Tibial artery (tissue), 4 donors: Measurements from ENCODE around the gene PRKAG1.
A peak's percentile ranks its signal among the peaks of the same experiment; 100 is the strongest.

Experiments
- DNase-seq, 2 donors: peaks; one replicate each; pipeline ENCODE4 v3.0.0-alpha.2; 2019
- H3K27ac ChIP-seq, 2 donors: fragments of 200-600 bp; sonication (generic) in 1 of 2; 1 replicate in 1 of 2; 2 replicates in 1 of 2; pipeline ENCODE4 v1.5.1; 2018 to 2019; ENCODE audit warnings: mild to moderate bottlenecking in 1 of 2
- H3K27me3 ChIP-seq, 2 donors: fragments of 200-600 bp; sonication (generic) in 1 of 2; one replicate each; pipeline versions ENCODE4 v1.5.1 to v1.6.0; 2016 to 2019
- H3K36me3 ChIP-seq, 3 donors: fragments of 200-600 bp; sonication (generic) in 2 of 3; one replicate each; pipeline ENCODE4 v1.5.1; 2016 to 2019; ENCODE audit warnings: mild to moderate bottlenecking in 2 of 3
- H3K4me1 ChIP-seq, 4 donors: fragments of 200-600 bp; sonication (generic) in 2 of 4; 1 replicate in 3 of 4; 2 replicates in 1 of 4; pipeline ENCODE4 v1.5.1; 2016 to 2019
- H3K4me3 ChIP-seq, 2 donors: fragments of 200-600 bp; sonication (generic) in 1 of 2; 1 replicate in 1 of 2; 2 replicates in 1 of 2; pipeline ENCODE4 v1.5.1; 2018 to 2019; ENCODE audit warnings: mild to moderate bottlenecking in 2 of 2
- H3K9me3 ChIP-seq, 3 donors: fragments of 200-600 bp; sonication (generic) in 1 of 3; one replicate each; pipeline ENCODE4 v1.5.1; 2016 to 2019
- intact Hi-C: fragments of 100-400 bp; cut with DNase I; formaldehyde crosslinking; loops from one replicate; pipeline ENCODE4 v1.15.0; 2023; ENCODE audit warnings: low total_unique reads
- TF ChIP-seq, protein P1 (sequence below), 2 experiments: fragments of 200-600 bp in 1 of 2; fragments of 450-650 bp in 1 of 2; IDR thresholded peaks; one replicate each; pipeline ENCODE4 v1.5.1; 2017 to 2019; ENCODE audit warnings: antibody characterized with exemption in 2 of 2, mild to moderate bottlenecking in 1 of 2, moderate library complexity in 1 of 2

The PRKAG1 gene

DNA sequence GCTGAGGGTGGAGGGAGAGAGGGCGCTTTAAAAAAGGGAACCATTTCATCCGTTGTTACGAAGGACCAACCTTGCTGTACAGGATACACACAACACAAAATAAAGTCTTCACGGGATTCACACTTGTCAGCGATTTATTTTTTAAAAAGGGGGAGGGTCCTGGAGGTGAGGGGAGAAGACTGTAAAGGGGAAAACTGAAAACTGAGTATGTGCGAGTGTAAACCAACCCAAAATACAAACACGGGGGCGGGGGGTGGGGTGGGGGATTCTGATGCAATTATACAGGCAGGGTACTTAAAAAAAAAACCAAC is 499 bp upstream of the PRKAG1 start:
- Histone ChIP-seq H3K4me3 (peak overlapping the region; percentile 70 to 88), H3K36me3 (peaks cover 25 to 38% (median 33%) of the 10 kb centered on the region in 3 donors), H3K27me3 (no peaks in the 10 kb centered on the region), H3K27ac (peak overlapping the region; percentile 90 to 94), H3K4me1 (peaks cover 0 to 23% (median 14%) of the 10 kb centered on the region in 4 donors), H3K9me3 (no peaks in the 10 kb centered on the region)
- TF ChIP-seq, protein P1, sequence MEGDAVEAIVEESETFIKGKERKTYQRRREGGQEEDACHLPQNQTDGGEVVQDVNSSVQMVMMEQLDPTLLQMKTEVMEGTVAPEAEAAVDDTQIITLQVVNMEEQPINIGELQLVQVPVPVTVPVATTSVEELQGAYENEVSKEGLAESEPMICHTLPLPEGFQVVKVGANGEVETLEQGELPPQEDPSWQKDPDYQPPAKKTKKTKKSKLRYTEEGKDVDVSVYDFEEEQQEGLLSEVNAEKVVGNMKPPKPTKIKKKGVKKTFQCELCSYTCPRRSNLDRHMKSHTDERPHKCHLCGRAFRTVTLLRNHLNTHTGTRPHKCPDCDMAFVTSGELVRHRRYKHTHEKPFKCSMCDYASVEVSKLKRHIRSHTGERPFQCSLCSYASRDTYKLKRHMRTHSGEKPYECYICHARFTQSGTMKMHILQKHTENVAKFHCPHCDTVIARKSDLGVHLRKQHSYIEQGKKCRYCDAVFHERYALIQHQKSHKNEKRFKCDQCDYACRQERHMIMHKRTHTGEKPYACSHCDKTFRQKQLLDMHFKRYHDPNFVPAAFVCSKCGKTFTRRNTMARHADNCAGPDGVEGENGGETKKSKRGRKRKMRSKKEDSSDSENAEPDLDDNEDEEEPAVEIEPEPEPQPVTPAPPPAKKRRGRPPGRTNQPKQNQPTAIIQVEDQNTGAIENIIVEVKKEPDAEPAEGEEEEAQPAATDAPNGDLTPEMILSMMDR (IDR thresholded peaks at IDR 0.05) = no peak
- intact Hi-C loops = no loop called here
- no peak for DNase-seq

DNA sequence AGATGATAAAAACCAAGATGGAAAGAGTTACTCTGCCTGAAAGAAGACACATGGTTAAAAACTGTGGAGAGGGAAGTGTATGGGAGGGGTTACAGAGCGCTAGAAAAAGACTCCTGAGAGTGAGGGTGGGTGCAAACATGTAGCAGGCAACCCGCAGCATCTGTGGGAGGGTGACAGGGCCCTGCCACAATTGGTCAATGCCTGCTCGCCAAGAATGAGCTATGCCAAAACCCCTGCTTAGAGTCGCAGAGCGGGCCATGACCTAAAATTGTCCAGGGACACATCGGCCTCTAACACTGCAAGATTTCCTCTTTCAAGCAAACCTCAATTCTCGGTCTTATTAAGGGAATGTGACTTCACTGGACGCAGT is 700 bp downstream of the PRKAG1 start:
- Histone ChIP-seq H3K36me3 (peaks cover 16 to 30% (median 22%) of the 10 kb centered on the region in 3 donors), H3K9me3 (no peaks in the 10 kb centered on the region), H3K27ac (peak overlapping the region; percentile 90 to 94), H3K27me3 (no peaks in the 10 kb centered on the region), H3K4me3 (peak overlapping the region; percentile 70 to 88), H3K4me1 (peaks cover 0 to 23% (median 14%) of the 10 kb centered on the region in 4 donors)
- intact Hi-C loops = no loop called here
- TF ChIP-seq, protein P1 (IDR thresholded peaks at IDR 0.05) = no peak
- DNase-seq = no peak

DNA sequence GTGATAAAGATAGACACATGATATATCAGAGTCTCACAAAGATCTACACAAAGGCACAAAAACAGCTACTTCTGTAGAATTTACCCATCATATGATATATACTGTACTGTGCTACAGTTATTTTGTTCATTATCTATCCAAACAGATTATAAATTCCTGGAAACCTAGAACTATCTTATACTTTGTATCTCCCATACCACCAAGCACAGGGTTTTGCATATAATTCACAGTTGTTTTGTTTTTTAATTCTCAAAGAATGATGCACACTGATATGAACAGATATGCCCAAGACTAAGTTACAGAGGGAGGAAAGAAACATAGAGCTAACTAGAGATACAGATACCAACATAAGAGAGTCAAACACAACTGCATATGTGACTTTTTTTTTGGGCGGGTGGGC is 3.4 kb downstream of the PRKAG1 start:
- Histone ChIP-seq H3K27ac (no peak overlapping the region), H3K4me3 (no peak overlapping the region), H3K36me3 (peaks cover 24 to 31% (median 28%) of the 10 kb centered on the region in 3 donors), H3K9me3 (no peaks in the 10 kb centered on the region), H3K4me1 (peaks cover 0 to 23% (median 14%) of the 10 kb centered on the region in 4 donors), H3K27me3 (no peaks in the 10 kb centered on the region)
- DNase-seq = no peak
- intact Hi-C loops = no loop called here
- TF ChIP-seq, protein P1 (IDR thresholded peaks at IDR 0.05) = no peak

DNA sequence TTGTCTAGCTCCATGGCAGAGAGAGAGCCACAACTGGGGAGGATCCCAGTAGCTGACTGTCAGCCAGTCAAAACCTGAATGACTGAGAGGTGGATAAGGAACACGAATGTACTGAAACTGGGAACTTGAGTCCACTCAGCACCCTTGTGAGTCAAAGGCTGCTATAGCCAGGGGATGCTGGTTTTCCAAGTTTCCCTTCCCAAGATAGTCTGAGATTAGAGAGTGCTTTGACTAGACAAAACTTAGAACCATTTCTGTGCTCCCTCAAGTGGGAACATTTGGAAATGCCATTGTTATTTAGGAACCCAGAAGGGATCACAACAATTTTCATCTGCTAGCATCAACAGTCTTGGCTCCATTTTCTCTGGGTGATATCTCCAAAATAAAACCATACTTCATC is 4.0 kb downstream of the PRKAG1 start:
- intact Hi-C loops = no loop called here
- Histone ChIP-seq H3K27ac (no peak overlapping the region), H3K9me3 (no peaks in the 10 kb centered on the region), H3K4me1 (peaks cover 0 to 22% (median 14%) of the 10 kb centered on the region in 4 donors), H3K4me3 (no peak overlapping the region), H3K36me3 (peaks cover 28 to 35% (median 35%) of the 10 kb centered on the region in 3 donors), H3K27me3 (no peaks in the 10 kb centered on the region)
- TF ChIP-seq, protein P1 (IDR thresholded peaks at IDR 0.05) = no peak
- no peak for DNase-seq

DNA sequence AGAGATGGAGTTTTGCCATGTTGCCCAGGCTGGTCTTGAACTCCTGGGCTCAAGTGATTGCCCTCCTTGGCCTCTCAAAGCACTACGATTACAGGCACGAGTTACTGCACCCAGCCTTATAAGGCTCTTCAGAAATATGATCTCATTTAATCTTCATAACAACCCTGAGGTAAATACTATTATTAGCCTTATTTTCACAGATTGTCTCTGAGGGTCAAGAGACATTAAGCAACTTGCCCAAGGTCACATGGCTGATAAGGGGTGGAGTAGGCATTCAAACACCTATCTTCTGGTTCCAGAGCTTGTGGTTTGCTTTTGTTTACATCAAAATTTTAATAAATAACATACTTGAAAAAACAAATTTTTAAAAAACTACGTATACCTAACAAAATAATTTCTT is 5.1 kb downstream of the PRKAG1 start:
- H3K36me3 ChIP-seq = peaks cover 28 to 46% (median 36%) of the 10 kb centered on the region in 3 donors
- no peak overlapping the region for H3K4me3 ChIP-seq
- H3K27ac ChIP-seq = no peak overlapping the region
- TF ChIP-seq, protein P1 (IDR thresholded peaks at IDR 0.05) = no peak
- peaks cover 0 to 18% (median 12%) of the 10 kb centered on the region in 4 donors for H3K4me1 ChIP-seq
- no peaks in the 10 kb centered on the region for H3K27me3 ChIP-seq
- intact Hi-C loops = no loop called here
- no peaks in the 10 kb centered on the region for H3K9me3 ChIP-seq
- DNase-seq = no peak

DNA sequence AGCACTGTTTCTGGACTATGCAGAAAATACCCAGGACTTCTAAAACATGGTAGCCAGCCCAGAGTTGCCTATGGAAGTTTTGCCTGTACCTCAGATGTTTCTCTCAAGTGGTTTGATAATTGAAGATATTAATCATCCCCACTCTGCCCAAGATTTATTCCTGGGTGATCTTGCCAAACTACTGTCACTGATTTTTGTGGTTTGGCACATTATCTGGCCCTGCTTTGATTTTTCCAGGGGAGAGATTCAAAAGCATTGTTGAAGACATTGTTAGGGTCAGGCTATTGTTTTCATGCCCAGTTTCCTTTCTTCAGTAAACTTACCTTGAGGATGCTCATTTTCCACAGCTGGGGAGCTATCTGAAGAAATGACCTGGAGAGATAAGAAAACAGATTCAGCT is 5.8 kb downstream of the PRKAG1 start:
- peaks cover 28 to 53% (median 36%) of the 10 kb centered on the region in 3 donors for H3K36me3 ChIP-seq
- H3K4me1 ChIP-seq = peaks cover 0 to 14% (median 8%) of the 10 kb centered on the region in 4 donors
- H3K27ac ChIP-seq = no peak overlapping the region
- H3K9me3 ChIP-seq = no peaks in the 10 kb centered on the region
- intact Hi-C loops = no loop called here
- H3K27me3 ChIP-seq = no peaks in the 10 kb centered on the region
- TF ChIP-seq, protein P1 (IDR thresholded peaks at IDR 0.05) = no peak
- H3K4me3 ChIP-seq = no peak overlapping the region
- DNase-seq = no peak
